GM12874 (cell line): ENCODE measurements around the gene EIF4EBP3.

ENCODE experiments used
- TF ChIP-seq, protein P1 (sequence below): IDR thresholded peaks from 2 replicates; pipeline ENCODE4 v1.5.1; 2011; ENCODE audit warnings: low read depth, mild to moderate bottlenecking, control low read depth, low read length, moderate library complexity; ENCODE audit not compliant: insufficient read depth

EIF4EBP3 gene

DNA sequence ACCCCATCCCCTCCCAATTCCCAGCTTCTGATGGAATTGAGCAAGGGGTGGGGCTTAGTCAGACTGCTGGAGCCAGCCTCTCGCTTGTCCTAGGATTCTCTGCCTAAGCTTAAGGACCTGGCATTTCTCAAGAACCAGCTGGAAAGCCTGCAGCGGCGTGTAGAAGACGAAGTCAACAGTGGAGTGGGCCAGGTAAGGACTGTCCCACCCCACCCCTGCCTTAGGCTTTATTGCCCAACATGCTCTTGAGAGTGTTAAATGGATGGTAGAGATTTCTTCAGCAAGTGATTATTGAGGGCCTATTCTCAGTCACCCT lies 18.3 kb downstream of the EIF4EBP3 start:
- TF ChIP-seq, protein P1, sequence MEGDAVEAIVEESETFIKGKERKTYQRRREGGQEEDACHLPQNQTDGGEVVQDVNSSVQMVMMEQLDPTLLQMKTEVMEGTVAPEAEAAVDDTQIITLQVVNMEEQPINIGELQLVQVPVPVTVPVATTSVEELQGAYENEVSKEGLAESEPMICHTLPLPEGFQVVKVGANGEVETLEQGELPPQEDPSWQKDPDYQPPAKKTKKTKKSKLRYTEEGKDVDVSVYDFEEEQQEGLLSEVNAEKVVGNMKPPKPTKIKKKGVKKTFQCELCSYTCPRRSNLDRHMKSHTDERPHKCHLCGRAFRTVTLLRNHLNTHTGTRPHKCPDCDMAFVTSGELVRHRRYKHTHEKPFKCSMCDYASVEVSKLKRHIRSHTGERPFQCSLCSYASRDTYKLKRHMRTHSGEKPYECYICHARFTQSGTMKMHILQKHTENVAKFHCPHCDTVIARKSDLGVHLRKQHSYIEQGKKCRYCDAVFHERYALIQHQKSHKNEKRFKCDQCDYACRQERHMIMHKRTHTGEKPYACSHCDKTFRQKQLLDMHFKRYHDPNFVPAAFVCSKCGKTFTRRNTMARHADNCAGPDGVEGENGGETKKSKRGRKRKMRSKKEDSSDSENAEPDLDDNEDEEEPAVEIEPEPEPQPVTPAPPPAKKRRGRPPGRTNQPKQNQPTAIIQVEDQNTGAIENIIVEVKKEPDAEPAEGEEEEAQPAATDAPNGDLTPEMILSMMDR = no peak

- TF ChIP-seq, protein P1 = no peak
Measured at GRCh38 chr5:140566665-140567064, 19.2 kb downstream of the EIF4EBP3 start.

DNA sequence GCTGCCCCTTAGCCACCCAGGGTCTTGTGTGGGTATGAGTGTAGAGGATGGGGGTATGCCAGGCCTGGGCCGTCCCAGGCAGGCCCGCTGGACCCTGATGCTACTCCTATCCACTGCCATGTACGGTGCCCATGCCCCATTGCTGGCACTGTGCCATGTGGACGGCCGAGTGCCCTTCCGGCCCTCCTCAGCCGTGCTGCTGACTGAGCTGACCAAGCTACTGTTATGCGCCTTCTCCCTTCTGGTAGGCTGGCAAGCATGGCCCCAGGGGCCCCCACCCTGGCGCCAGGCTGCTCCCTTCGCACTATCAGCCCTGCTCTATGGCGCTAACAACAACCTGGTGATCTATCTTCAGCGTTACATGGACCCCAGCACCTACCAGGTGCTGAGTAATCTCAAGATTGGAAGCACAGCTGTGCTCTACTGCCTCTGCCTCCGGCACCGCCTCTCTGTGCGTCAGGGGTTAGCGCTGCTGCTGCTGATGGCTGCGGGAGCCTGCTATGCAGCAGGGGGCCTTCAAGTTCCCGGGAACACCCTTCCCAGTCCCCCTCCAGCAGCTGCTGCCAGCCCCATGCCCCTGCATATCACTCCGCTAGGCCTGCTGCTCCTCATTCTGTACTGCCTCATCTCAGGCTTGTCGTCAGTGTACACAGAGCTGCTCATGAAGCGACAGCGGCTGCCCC lies 19.8 kb downstream of the EIF4EBP3 start:
- TF ChIP-seq, protein P1 = no peak

GRCh38 chr5:140567871-140568270 lies 20.4 kb downstream of the EIF4EBP3 start:
- TF ChIP-seq, protein P1 = no peak

- TF ChIP-seq, protein P1 = no peak
Measured at GRCh38 chr5:140568443-140569063, 21.1 kb downstream of the EIF4EBP3 start.

DNA sequence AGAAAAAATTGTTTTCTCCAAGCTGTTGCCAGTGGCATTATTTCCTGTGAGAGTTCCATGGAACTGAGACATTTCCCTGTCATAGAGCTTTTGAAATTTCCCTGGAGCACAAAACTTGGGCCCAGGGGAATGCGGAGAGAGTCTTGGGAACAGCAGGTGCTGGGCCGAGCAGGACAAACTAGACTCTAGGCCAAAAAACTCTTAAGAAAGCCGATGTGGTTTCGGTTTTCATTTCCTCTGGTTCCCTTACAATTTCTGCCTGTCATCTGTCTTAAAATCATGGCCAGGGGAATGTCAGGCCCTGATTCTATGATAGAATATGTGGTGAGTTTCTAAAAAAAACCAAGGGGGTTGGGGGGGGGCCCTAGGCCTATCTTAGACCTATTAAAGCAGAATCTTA lies 21.7 kb downstream of the EIF4EBP3 start:
- TF ChIP-seq, protein P1 = no peak

DNA sequence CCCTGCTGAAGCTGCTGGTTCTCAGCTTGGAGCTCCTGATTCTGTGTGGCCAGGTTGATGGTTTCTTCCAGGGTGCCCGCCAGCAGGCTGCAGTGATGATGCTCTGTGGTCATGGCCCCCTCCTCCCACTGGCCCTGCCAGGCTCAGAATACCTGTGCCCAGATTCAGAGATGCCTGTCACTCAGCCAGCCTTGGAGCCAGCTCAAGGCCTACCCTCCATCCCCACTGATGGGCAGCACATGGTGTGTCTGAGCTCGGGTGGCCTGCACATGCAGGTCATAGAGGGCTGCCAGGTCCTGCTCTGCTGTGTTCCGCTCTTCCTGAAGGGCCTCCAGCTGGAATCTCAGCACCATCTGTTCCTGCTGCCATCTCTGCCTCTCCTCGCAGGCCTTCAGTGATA lies 22.6 kb downstream of the EIF4EBP3 start:
- TF ChIP-seq, protein P1 = no peak
